C4-2B (cell line): Measurements from ENCODE around the gene NFATC3.

Experiments used
- CTCF ChIP-seq: fragments of 450-650 bp; conservative IDR thresholded peaks from 2 replicates; pipeline ENCODE4 v1.5.1; 2017; ENCODE audit warnings: mild to moderate bottlenecking
- ZFX ChIP-seq: fragments of 450-650 bp; IDR thresholded peaks from 2 replicates; pipeline ENCODE4 v1.6.1; 2017

DNA sequence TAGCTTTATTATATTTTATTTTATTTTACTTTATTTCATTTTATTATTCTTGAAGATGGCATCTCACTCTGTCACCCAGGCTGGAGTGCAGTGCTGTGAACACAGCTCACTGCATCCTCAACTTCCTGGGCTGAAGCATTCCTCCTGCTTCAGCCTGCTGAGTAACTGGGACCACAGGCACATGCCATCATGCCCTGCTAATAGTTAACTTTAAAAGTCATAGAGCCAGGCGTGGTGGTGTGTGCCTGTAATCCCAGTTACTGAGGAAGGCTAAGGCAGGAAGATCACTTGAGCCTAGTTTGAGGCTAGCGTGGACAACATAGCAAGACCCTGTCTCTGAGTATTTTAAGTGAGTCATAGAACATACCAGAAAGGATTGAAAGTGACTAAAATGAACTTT is 112.1 kb downstream of the NFATC3 start:
- TF ChIP-seq CTCF (no peak), ZFX (no peak)
